ENCODE measurements around the gene NEDD4.

- TF ChIP-seq, protein P1, sequence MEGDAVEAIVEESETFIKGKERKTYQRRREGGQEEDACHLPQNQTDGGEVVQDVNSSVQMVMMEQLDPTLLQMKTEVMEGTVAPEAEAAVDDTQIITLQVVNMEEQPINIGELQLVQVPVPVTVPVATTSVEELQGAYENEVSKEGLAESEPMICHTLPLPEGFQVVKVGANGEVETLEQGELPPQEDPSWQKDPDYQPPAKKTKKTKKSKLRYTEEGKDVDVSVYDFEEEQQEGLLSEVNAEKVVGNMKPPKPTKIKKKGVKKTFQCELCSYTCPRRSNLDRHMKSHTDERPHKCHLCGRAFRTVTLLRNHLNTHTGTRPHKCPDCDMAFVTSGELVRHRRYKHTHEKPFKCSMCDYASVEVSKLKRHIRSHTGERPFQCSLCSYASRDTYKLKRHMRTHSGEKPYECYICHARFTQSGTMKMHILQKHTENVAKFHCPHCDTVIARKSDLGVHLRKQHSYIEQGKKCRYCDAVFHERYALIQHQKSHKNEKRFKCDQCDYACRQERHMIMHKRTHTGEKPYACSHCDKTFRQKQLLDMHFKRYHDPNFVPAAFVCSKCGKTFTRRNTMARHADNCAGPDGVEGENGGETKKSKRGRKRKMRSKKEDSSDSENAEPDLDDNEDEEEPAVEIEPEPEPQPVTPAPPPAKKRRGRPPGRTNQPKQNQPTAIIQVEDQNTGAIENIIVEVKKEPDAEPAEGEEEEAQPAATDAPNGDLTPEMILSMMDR (IDR thresholded peaks at IDR 0.05; ENCODE audit: low read depth, low read length, poor library complexity, severe bottlenecking) = no peak
- TF ChIP-seq EZH2phosphoT487 (IDR thresholded peaks at IDR 0.05; ENCODE audit: borderline replicate concordance, low read length) = no peak
Observed at GRCh38 chr15:55960946-55961345, 32.5 kb downstream of the NEDD4 start.
